Esophagus muscularis mucosa (tissue), 3 donors: ENCODE results near the gene TPP2.

Experiments used
- POLR2AphosphoS5 ChIP-seq, 2 donors: sonication (generic); formaldehyde crosslinking; IDR thresholded peaks; one replicate each; pipeline ENCODE4 v1.6.1; 2017; ENCODE audit warnings: antibody characterized with exemption in 2 of 2
- TF ChIP-seq, protein P1 (sequence below), 3 experiments: fragments of 200-600 bp in 2 of 3; fragments of 450-650 bp in 1 of 3; sonication (generic) in 2 of 3; IDR thresholded peaks; one replicate each; pipeline ENCODE4 v1.5.1; 2017 to 2019; ENCODE audit warnings: antibody characterized with exemption in 3 of 3, mild to moderate bottlenecking in 2 of 3, moderate library complexity in 1 of 3

DNA sequence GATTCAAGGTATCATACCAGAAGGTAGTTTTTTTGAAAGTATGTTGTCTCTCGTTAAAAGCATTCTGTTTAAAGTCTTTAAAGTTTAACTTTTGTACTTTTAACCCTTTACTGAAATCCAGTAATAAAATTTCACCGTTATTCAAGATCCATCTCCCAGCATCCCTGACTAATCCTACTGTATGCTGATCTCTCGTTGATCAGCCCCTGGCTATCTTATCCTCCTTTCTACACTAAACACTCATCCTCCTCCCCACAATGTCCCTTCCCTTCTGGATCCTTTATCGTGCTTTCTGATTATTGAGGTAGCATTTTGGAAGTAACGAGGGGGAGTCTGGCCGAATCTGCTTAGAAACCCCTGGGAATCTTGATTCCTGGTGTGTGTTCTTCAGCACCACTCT lies 1.3 kb downstream of the TPP2 start:
- no peak for TF ChIP-seq POLR2AphosphoS5 (IDR thresholded peaks at IDR 0.05)
- TF ChIP-seq, protein P1, sequence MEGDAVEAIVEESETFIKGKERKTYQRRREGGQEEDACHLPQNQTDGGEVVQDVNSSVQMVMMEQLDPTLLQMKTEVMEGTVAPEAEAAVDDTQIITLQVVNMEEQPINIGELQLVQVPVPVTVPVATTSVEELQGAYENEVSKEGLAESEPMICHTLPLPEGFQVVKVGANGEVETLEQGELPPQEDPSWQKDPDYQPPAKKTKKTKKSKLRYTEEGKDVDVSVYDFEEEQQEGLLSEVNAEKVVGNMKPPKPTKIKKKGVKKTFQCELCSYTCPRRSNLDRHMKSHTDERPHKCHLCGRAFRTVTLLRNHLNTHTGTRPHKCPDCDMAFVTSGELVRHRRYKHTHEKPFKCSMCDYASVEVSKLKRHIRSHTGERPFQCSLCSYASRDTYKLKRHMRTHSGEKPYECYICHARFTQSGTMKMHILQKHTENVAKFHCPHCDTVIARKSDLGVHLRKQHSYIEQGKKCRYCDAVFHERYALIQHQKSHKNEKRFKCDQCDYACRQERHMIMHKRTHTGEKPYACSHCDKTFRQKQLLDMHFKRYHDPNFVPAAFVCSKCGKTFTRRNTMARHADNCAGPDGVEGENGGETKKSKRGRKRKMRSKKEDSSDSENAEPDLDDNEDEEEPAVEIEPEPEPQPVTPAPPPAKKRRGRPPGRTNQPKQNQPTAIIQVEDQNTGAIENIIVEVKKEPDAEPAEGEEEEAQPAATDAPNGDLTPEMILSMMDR (IDR thresholded peaks at IDR 0.05): no peak
